Stomach (tissue), 9 donors: ENCODE data around the gene C9orf78. TPM values are rescaled to one million over a fixed set of nuclear protein-coding genes. Genes with fewer than 3 reads are reported as not detected.

Source experiments
- DNase-seq, 2 donors: peaks; one replicate each; pipeline versions ENCODE4 v3.0.0 to v3.0.0-alpha.2; 2013 to 2019
- H3K27ac ChIP-seq, 5 donors: fragments of 200-600 bp in 4 of 5; sonication (generic) in 4 of 5; one replicate each; pipeline ENCODE4 v1.5.1; 2013 to 2019; ENCODE audit warnings: mild to moderate bottlenecking in 1 of 5, moderate library complexity in 1 of 5
- H3K27me3 ChIP-seq, 3 donors: fragments of 200-600 bp; sonication (generic); one replicate each; pipeline ENCODE4 v1.5.1; 2017 to 2019; ENCODE audit warnings: mixed run types in 1 of 3
- H3K36me3 ChIP-seq, 4 donors: fragments of 200-600 bp; sonication (generic); 1 replicate in 3 of 4; 2 replicates in 1 of 4; pipeline ENCODE4 v1.5.1; 2016 to 2019
- H3K4me1 ChIP-seq, 4 donors: fragments of 200-600 bp; sonication (generic); one replicate each; pipeline ENCODE4 v1.5.1; 2016 to 2019
- H3K4me3 ChIP-seq, 4 donors: fragments of 200-600 bp; sonication (generic) in 3 of 4; one replicate each; pipeline ENCODE4 v1.5.1; 2016 to 2019; ENCODE audit warnings: mild to moderate bottlenecking in 1 of 4
- H3K9me3 ChIP-seq, 4 donors: fragments of 200-600 bp; sonication (generic); one replicate each; pipeline ENCODE4 v1.5.1; 2016 to 2019
- CTCF ChIP-seq, 7 experiments: fragments of 450-650 bp in 4 of 7; fragments of 200-600 bp in 3 of 7; sonication (generic) in 3 of 7; IDR thresholded peaks; one replicate each; pipeline ENCODE4 v1.5.1; 2016 to 2019; ENCODE audit warnings: antibody characterized with exemption in 7 of 7, control low read depth in 2 of 7, mild to moderate bottlenecking in 1 of 7
- EP300 ChIP-seq: sonication (generic); formaldehyde crosslinking; IDR thresholded peaks from one replicate; pipeline ENCODE4 v1.6.1; 2017; ENCODE audit warnings: antibody characterized with exemption
- POLR2A ChIP-seq, 4 donors: fragments of 450-650 bp; IDR thresholded peaks; one replicate each; pipeline ENCODE4 v1.6.1; 2016; ENCODE audit warnings: antibody characterized with exemption in 4 of 4, control low read depth in 2 of 4, mild to moderate bottlenecking in 1 of 4, moderate library complexity in 1 of 4
- POLR2AphosphoS5 ChIP-seq, 3 donors: sonication (generic); formaldehyde crosslinking; IDR thresholded peaks; one replicate each; pipeline ENCODE4 v1.6.1; 2016; ENCODE audit warnings: antibody characterized with exemption in 3 of 3
- WGBS, 5 donors: extraction: QIAGEN DNeasy Blood & Tissue Kit in 3 of 5; methylation state at CpG; one replicate each; pipeline versions ENCODE4 v1.1.5 to v1.1.7; 2013 to 2018; 5-methylcytosine and 5-hydroxymethylcytosine counted together
- intact Hi-C: fragments of 100-400 bp; cut with DNase I; formaldehyde crosslinking; loops from one replicate; pipeline ENCODE4 v1.15.1; 2023; ENCODE audit warnings: low total_unique reads
- polyA plus RNA-seq, 3 donors: library from polyadenylated mRNA; stranded (reverse); fragments of 200-250 nt; gene quantifications; one replicate each; pipeline ENCODE4 v1.2.3, GENCODE V29; 2013
- total RNA-seq, 5 donors: library from RNA; depleted of rRNA; stranded (reverse); fragments of >200 nt; gene quantifications; one replicate each; pipeline versions ENCODE4 v1.1.0 to v1.2.3, GENCODE V29; 2014 to 2016
- donor health status: healthy with polysubstance abuse.
- donor health status: Bipolar disorder and iron deficiency.
- donor health status: healthy.

C9orf78 gene
- total and polyA plus RNA-seq, 8 donors, result 18.7 to 67.5 (median 43.8) TPM

GRCh38 chr9:129876815-129877214 lies 41.7 kb upstream of the C9orf78 start:
- H3K9me3 ChIP-seq, result no peaks in the 10 kb centered on the region
- WGBS, 5 donors, result 86 to 92% (median 91%) methylated on average over 5 to 7 of the region's 7 CpGs
- peaks cover 0 to 38% (median 0%) of the 10 kb centered on the region in 4 donors for H3K36me3 ChIP-seq
- H3K4me1 ChIP-seq, result peaks cover 0 to 10% (median 0%) of the 10 kb centered on the region in 4 donors
- no peak overlapping the region for H3K27ac ChIP-seq
- TF ChIP-seq POLR2A (IDR thresholded peaks at IDR 0.05) (no peak), EP300 (no peak), CTCF (IDR thresholded peaks at IDR 0.05) (no peak), POLR2AphosphoS5 (IDR thresholded peaks at IDR 0.05) (no peak)
- H3K4me3 ChIP-seq, result no peak overlapping the region
- no peak for DNase-seq
- intact Hi-C loops, result no loop called here
- no peaks in the 10 kb centered on the region for H3K27me3 ChIP-seq

DNA sequence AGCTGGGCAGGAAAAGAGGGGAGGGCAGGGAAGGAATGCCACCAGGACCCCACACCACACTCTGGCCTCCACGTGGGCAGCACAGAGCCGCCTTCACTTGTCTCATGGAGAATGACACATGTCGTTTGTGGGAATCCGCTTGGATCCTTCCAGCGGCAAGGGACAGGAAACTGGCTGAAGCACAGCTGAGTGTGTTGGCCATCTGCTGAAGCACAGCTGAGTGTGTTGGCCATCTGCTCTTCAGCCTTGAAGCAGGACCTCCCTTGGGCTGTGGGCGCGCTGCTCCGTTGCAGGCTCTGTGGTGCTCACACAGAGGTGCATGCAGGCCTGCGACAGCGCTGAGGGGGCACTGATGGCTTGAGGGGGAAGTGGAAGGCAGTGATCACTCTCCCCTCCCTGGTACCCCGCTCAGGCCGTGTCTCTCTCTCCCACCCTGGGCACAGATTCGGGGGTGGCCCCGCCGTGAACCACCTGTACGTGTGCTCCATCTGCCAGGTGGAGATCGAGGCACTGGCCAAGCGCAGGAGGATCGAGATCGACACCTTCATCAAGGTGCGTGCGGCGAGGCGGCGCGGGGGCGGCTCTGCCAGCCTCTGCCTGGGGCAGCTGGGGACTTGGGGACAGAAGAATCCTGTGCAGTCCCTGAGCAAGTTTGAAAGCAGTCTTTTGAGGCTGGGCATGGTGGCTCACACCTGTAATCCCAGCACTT lies 40.8 kb upstream of the C9orf78 start:
- DNase-seq, result no peak
- 90 to 96% (median 94%) methylated on average over 17 to 27 of the region's 27 CpGs for WGBS, 5 donors
- Histone ChIP-seq H3K36me3 (peaks cover 0 to 31% (median 4%) of the 10 kb centered on the region in 4 donors), H3K27me3 (no peaks in the 10 kb centered on the region), H3K9me3 (no peaks in the 10 kb centered on the region), H3K4me1 (peaks cover 0 to 7% (median 0%) of the 10 kb centered on the region in 4 donors), H3K4me3 (no peak overlapping the region), H3K27ac (no peak overlapping the region)
- TF ChIP-seq POLR2A (IDR thresholded peaks at IDR 0.05), result no peak
- TF ChIP-seq CTCF (IDR thresholded peaks at IDR 0.05), result no peak
- TF ChIP-seq POLR2AphosphoS5 (IDR thresholded peaks at IDR 0.05), result no peak
- TF ChIP-seq EP300, result no peak
- intact Hi-C loops, result no loop called here

- no peak for TF ChIP-seq CTCF (IDR thresholded peaks at IDR 0.05)
- no peak for TF ChIP-seq POLR2AphosphoS5 (IDR thresholded peaks at IDR 0.05)
- TF ChIP-seq POLR2A (IDR thresholded peaks at IDR 0.05), result no peak
- TF ChIP-seq EP300, result no peak
- peaks cover 0 to under 1% (median 0%) of the 10 kb centered on the region in 4 donors for H3K4me1 ChIP-seq
- H3K4me3 ChIP-seq, result no peak overlapping the region
- WGBS, 5 donors, result 89 to 93% (median 89%) methylated on average over 16 to 23 of the region's 23 CpGs
- H3K36me3 ChIP-seq, result peaks cover 4 to 24% (median 9%) of the 10 kb centered on the region in 4 donors
- no peak overlapping the region for H3K27ac ChIP-seq
- intact Hi-C loops, result no loop called here
- no peaks in the 10 kb centered on the region for H3K27me3 ChIP-seq
- no peak for DNase-seq
- H3K9me3 ChIP-seq, result no peaks in the 10 kb centered on the region
Measured at GRCh38 chr9:129875181-129875611, 40.1 kb upstream of the C9orf78 start.

GRCh38 chr9:129874261-129875101 lies 39.4 kb upstream of the C9orf78 start:
- H3K4me1 ChIP-seq, result no peaks in the 10 kb centered on the region
- no peak overlapping the region for H3K4me3 ChIP-seq
- intact Hi-C loops, result no loop called here
- H3K9me3 ChIP-seq, result no peaks in the 10 kb centered on the region
- TF ChIP-seq CTCF (IDR thresholded peaks at IDR 0.05) (no peak), POLR2AphosphoS5 (IDR thresholded peaks at IDR 0.05) (no peak), EP300 (no peak), POLR2A (IDR thresholded peaks at IDR 0.05) (no peak)
- H3K27ac ChIP-seq, result no peak overlapping the region
- 89 to 94% (median 91%) methylated on average over 27 to 38 of the region's 38 CpGs for WGBS, 5 donors
- H3K27me3 ChIP-seq, result no peaks in the 10 kb centered on the region
- no peak for DNase-seq
- H3K36me3 ChIP-seq, result peaks cover 11 to 24% (median 16%) of the 10 kb centered on the region in 4 donors
